Nasal cavity respiratory epithelium epithelial cell of viscerocranial mucosa (primary cell): ENCODE measurements around the gene CPEB4. TPM values are rescaled to one million over a fixed set of nuclear protein-coding genes. Genes with fewer than 3 reads are reported as not detected.

Experiments used
- total RNA-seq: library from RNA; depleted of rRNA; stranded (reverse); fragments of >200 nt; gene quantifications from 2 replicates; pipeline ENCODE4 v1.2.3, GENCODE V29; 2014

Gene CPEB4
- total RNA-seq: 52.6 and 54.7 TPM in 2 replicates

DNA sequence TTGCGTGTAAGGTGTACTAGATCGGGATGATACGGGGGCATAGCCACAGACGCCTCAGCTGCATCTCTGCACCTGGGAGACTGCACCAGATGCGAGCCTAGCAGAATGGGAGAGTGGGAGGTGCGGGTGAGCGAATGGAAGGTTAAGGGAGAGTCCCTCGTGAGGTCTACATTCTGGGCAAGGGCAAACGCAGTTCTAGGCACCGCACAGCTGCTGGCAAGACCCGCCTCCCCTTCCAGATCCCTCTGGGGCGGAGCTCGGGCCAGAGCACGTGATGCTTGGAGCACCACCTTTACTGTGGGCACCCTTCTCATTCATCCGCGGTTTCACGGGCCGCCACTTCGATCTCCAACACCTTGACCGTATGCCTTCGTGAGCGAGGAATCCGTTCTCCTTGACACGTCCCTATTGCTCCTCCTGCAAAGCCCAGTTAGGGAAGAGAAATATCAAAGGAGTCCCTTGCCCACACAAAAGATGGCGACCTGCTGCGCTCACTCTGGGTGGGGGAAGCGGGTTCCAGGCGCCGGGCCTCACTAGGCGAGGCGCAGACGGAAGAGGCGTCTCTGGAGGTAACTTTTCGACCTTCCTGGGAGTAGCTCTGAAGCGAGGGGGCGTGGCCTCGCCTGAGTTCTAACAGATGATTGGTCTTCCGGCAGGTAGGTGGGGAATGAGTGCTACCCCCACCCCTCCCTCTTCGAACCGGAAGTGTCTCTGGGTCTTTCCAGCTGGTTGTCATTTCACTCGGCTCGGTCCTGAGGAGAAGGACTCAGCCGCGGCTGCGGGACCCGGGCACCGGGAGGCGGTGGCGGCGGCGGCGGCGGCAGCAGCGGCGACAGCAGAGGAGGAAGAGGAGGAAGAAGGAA lies at the start of gene CPEB4:
Gene CPEB4, plus strand, starts transcription at position 740 of the 863 bp plus-strand sequence. CDS start 1,385 bp downstream, outside the sequence.

DNA sequence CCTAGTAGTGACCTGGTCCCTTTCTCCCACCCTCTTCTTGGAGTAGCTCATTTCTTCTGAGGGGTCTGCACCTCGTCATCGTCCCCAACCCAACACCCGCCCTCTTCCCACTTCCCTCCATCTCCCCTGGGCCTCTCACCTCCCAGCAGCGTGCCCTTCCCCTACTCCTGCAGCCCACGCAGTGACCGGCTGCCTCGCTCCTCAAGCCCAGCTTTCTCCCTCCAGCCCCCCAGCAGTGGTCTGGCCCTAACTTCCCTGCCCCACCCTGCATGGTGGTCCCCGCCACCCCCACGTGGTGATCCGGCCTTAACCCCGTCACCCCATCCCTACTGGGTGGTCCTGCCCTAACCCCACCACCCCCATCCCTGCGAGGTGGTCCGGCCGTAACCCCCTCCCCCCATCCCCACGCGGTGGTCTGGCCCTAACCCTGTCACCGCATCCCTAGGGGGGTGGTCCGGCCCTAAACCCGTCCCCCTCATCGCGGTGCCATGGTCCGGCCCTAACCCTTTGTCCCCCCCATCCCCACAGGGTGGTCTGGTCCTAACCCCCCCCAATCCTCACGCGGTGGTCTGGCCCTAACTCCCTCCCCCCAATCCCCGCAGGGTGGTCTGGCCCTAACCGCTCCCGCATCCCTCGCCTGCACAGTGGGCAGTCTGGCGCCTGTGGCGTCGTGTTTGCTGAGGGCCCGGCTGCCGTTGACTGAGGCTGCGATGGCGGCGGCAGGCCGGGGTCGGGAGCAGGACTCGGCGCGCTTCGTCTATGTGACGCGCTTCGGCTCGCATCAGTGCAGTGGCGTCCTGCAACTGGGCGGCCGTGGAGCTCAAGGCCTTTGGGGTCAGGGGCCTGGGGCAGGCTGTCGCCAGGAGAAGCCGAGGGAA lies 100.6 kb downstream of the CPEB4 start, which contains the start of gene C5orf47:
Gene C5orf47, plus strand, starts transcription at position 617 of the 878 bp plus-strand sequence. Its CDS starts 94 bp downstream, at position 711.

Other genes with a start within 250 kb of the CPEB4 start
- gene C5orf47, start 100.8 kb downstream of the CPEB4 start, total RNA-seq: under 0.01 and 0.07 TPM in 2 replicates
- under 0.01 and 0.21 TPM in 2 replicates for gene NSG2, start 157.4 kb downstream of the CPEB4 start, total RNA-seq